Natural killer cell (primary cell): Measurements from ENCODE around the gene RHCE. TPM values are rescaled to one million over a fixed set of nuclear protein-coding genes. Genes with fewer than 3 reads are reported as not detected.

Experiments
- ATAC-seq, 3 donors: fragments of 150-1000 bp in 2 of 3; fragments of 200-7000 bp in 1 of 3; cut with Tn5 transposase; 1 replicate in 1 of 3; 2 replicates in 2 of 3; pipeline ENCODE4 v1.10.0; 2021; ENCODE audit warnings: mild to moderate bottlenecking in 2 of 3, moderate library complexity in 2 of 3
- DNase-seq, 2 donors: peaks; one replicate each; pipeline versions ENCODE4 v3.0.0 to v3.0.0-alpha.2; 2013 to 2021; ENCODE audit warnings: mixed read lengths in 1 of 2
- H3K27ac ChIP-seq: one replicate; pipeline ENCODE4 v1.5.1; 2013; ENCODE audit warnings: mild to moderate bottlenecking, low read length
- H3K27me3 ChIP-seq: one replicate; pipeline ENCODE4 v1.6.1; 2013; ENCODE audit warnings: low read length; ENCODE audit not compliant: control insufficient read depth, insufficient read depth
- H3K36me3 ChIP-seq: one replicate; pipeline ENCODE4 v1.6.1; 2013; ENCODE audit warnings: low read length; ENCODE audit not compliant: control insufficient read depth, insufficient read depth
- H3K4me1 ChIP-seq: one replicate; pipeline ENCODE4 v1.6.1; 2013; ENCODE audit warnings: low read length; ENCODE audit not compliant: control insufficient read depth, insufficient read depth
- H3K4me3 ChIP-seq: one replicate; pipeline ENCODE4 v1.5.1; 2013; ENCODE audit warnings: low read length
- H3K9me3 ChIP-seq: one replicate; pipeline ENCODE4 v1.6.1; 2013; ENCODE audit warnings: low read length; ENCODE audit not compliant: control insufficient read depth, insufficient read depth
- H3K27ac Mint-ChIP-seq, 2 donors: one replicate each; pipeline ENCODE4 v1.8.0; 2022; ENCODE audit warnings: mild to moderate bottlenecking in 2 of 2, mixed read lengths in 2 of 2, moderate library complexity in 1 of 2
- H3K27me3 Mint-ChIP-seq, 2 donors: one replicate each; pipeline ENCODE4 v1.8.0; 2022; ENCODE audit warnings: low read depth in 2 of 2, mixed read lengths in 2 of 2
- H3K36me3 Mint-ChIP-seq: one replicate; pipeline ENCODE4 v1.8.0; 2022; ENCODE audit warnings: mixed read lengths
- H3K4me1 Mint-ChIP-seq, 2 donors: one replicate each; pipeline ENCODE4 v1.8.0; 2022; ENCODE audit warnings: mixed read lengths in 2 of 2
- H3K4me3 Mint-ChIP-seq: one replicate; pipeline ENCODE4 v1.8.0; 2022; ENCODE audit warnings: mild to moderate bottlenecking, moderate library complexity, mixed read lengths
- H3K9me3 Mint-ChIP-seq, 2 donors: one replicate each; pipeline ENCODE4 v1.8.0; 2022; ENCODE audit warnings: mixed read lengths in 2 of 2
- CTCF ChIP-seq: fragments of 200-600 bp; IDR thresholded peaks from one replicate; pipeline ENCODE4 v1.8.0; 2022; ENCODE audit warnings: antibody characterized with exemption
- WGBS: methylation state at CpG from one replicate; pipeline ENCODE4 v1.1.7; 2013; ENCODE audit warnings: missing lambda C conversion rate; ENCODE audit not compliant: insufficient coverage; 5-methylcytosine and 5-hydroxymethylcytosine counted together
- intact Hi-C: fragments of 100-400 bp; cut with micrococcal nuclease; formaldehyde crosslinking; loops from one replicate; pipeline ENCODE4 v1.14.2; 2022
- total RNA-seq, 4 donors: library from RNA; stranded (reverse); fragments of 120-200 nt in 1 of 4; gene quantifications; one replicate each; pipeline versions ENCODE4 v1.2.3 to v1.2.4, GENCODE V29; 2013 to 2022

The RHCE gene
- total RNA-seq, 3 donors from 2014 or later (not counting 1 experiment from before 2014, with no cell fraction given), result not detected

GRCh38 chr1:25431955-25432719 lies 11.5 kb upstream of the RHCE start:
- peak in 1 of 2 donors; percentile 22 for DNase-seq
- TF ChIP-seq CTCF, result no peak
- Mint-ChIP-seq H3K27me3 (no peaks in the 10 kb centered on the region), H3K27ac (peak overlapping the region; percentile 83 to 89), H3K9me3 (no peaks in the 10 kb centered on the region), H3K4me3 (peak overlapping the region; percentile 93), H3K36me3 (no peaks in the 10 kb centered on the region), H3K4me1 (peaks cover 53 to 54% of the 10 kb centered on the region in 2 donors)
- Histone ChIP-seq H3K36me3 (no peaks in the 10 kb centered on the region), H3K27me3 (no peaks in the 10 kb centered on the region), H3K27ac (no peak overlapping the region), H3K9me3 (no peaks in the 10 kb centered on the region), H3K4me1 (peaks cover 7% of the 10 kb centered on the region), H3K4me3 (peak overlapping the region; percentile 40)
- intact Hi-C loops, result loop anchor here (5.0 kb wide), 1 partner anchor 95 kb away; the partner anchor contains the start of gene TMEM50A
- ATAC-seq, result no peak
- 7% methylated on average over 4 of the region's 6 CpGs for WGBS

GRCh38 chr1:25430967-25431881 lies 10.6 kb upstream of the RHCE start:
- Histone ChIP-seq H3K4me1 (peaks cover 7% of the 10 kb centered on the region), H3K4me3 (peak overlapping the region; percentile 100), H3K27ac (peak overlapping the region; percentile 100), H3K36me3 (no peaks in the 10 kb centered on the region), H3K27me3 (no peaks in the 10 kb centered on the region), H3K9me3 (no peaks in the 10 kb centered on the region)
- Mint-ChIP-seq H3K27ac (peak overlapping the region; percentile 99 to 100), H3K4me1 (peaks cover 46 to 49% of the 10 kb centered on the region in 2 donors), H3K9me3 (no peaks in the 10 kb centered on the region), H3K4me3 (peak overlapping the region; percentile 98), H3K36me3 (no peaks in the 10 kb centered on the region), H3K27me3 (no peaks in the 10 kb centered on the region)
- no peak for TF ChIP-seq CTCF
- DNase-seq (peak in 1 of 2 donors; percentile 87), ATAC-seq (peak; percentile 24 to 57 (median 47))
- under 1% methylated on average over 89 of the region's 89 CpGs for WGBS
- intact Hi-C loops, result loop anchor here (5.0 kb wide), 1 partner anchor 94 kb away; the partner anchor contains the start of gene TMEM50A

DNA sequence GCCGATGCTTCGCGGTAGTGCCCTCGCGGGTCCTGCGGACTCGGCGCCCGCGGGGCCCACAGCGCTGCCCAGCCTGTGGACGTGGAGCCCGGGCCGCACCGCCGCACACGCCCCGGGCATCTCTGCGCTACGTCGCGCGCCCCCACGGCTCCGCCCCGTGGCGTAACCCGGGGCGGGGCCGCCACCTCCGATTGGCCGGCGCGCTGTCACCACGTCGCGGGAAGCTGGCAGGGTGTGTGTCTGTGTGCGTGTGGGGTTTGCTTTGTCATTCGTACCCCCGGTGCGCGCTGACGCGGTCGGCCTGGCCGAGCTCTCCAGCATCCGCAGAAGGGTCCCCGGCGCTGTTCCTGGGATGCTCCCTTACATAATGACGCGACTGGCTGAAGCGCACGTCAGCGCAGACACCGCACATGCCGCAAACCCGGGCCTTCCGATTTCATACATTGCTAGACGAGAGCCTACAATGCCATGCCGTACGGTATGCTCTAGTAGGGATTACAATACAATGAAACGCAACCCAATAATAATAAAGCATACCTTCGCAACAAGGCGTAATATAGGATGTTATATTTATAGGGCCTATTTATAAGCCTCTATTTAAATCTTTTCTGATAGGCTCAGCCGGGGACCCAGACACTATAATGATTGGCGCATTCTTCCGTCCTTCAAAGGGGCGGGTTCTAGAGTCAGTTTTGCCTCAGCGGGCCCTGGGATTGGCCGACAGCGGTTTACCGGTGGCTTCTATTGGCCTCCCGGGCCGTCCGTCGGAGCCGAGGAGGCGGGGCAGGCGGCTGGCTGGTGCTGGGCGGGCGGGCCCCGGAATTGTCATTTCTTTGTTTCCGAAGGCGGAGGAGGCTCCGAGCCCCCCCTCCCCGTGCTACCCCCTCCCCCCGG lies 9.7 kb upstream of the RHCE start, which contains the start of gene MACO1:
Gene MACO1 (plus strand): TSS at position 825 of the 894 bp plus-strand sequence. CDS start 202 bp downstream, outside the sequence.
- WGBS, result under 1% methylated on average over 82 of the region's 87 CpGs
- Histone ChIP-seq H3K27ac (peak within 1 kb of the TSS; percentile 100), H3K4me3 (peak within 1 kb of the TSS; percentile 100), H3K27me3 (no peaks in the 10 kb centered on the region), H3K4me1 (peaks cover 7% of the 10 kb centered on the region), H3K36me3 (no peaks in the 10 kb centered on the region), H3K9me3 (no peaks in the 10 kb centered on the region)
- Mint-ChIP-seq H3K9me3 (no peaks in the 10 kb centered on the region), H3K27ac (peak within 1 kb of the TSS; percentile 99 to 100), H3K36me3 (no peaks in the 10 kb centered on the region), H3K4me1 (peaks cover 37 to 40% of the 10 kb centered on the region in 2 donors), H3K4me3 (peak within 1 kb of the TSS; percentile 98), H3K27me3 (no peaks in the 10 kb centered on the region)
- DNase-seq (peak; percentile 97 to 98), ATAC-seq (peak; percentile 81 to 93 (median 83))
- intact Hi-C loops, result loop anchor here (5.0 kb wide), 1 partner anchor 93 kb away; the partner anchor contains the start of gene TMEM50A
- no peak for TF ChIP-seq CTCF
